SK-N-SH (cell line): ENCODE measurements around the gene CNIH2. TPM values are rescaled to one million over a fixed set of nuclear protein-coding genes. Genes with fewer than 3 reads are reported as not detected.

Experiments used
- CTCF ChIA-PET: fragments of 300-600, 350-600 bp; formaldehyde crosslinking; extraction: SDS; loops from one replicate; lab custom pipeline; 2021; lab: Yijun Ruan, JAX
- POLR2A ChIA-PET: fragments of 350-600 bp; sonication (Branson Sonifier 250); formaldehyde crosslinking; extraction: SDS; loops from one replicate; lab custom pipeline; 2020; ENCODE audit warnings: antibody characterized with exemption, inconsistent platforms; lab: Yijun Ruan, JAX
- DNase-seq: peaks from one replicate; pipeline ENCODE4 v3.0.0; 2012
- H2AFZ ChIP-seq: fragments of 200-600 bp; sonication (generic); 2 replicates; pipeline ENCODE4 v1.8.1; 2016; ENCODE audit warnings: antibody characterized with exemption, mild to moderate bottlenecking, low read depth
- H3F3A ChIP-seq: fragments of 200-600 bp; sonication (generic); replicated peaks from 2 replicates; pipeline ENCODE3; 2016; ENCODE audit warnings: antibody characterized with exemption, mild to moderate bottlenecking; ENCODE audit not compliant: insufficient read depth
- H3K27ac ChIP-seq, 2 experiments: fragments of 200-500 bp in 1 of 2; fragments of 200-600 bp in 1 of 2; sonication (Bioruptor generic) in 1 of 2; sonication (generic), shearing (Covaris generic) in 1 of 2; 2 replicates each; pipeline versions ENCODE4 v1.5.1 to v1.6.1; 2014 to 2016; ENCODE audit warnings: low read depth in 2 of 2, inconsistent platforms in 1 of 2, low read length in 1 of 2, mild to moderate bottlenecking in 1 of 2, mixed read lengths in 1 of 2
- H3K27me3 ChIP-seq: fragments of 200-600 bp; sonication (generic), shearing (Covaris generic); 2 replicates; pipeline ENCODE4 v1.6.1; 2016; ENCODE audit warnings: mixed run types; ENCODE audit not compliant: insufficient read depth
- H3K36me3 ChIP-seq, 2 experiments: fragments of 200-500 bp in 1 of 2; fragments of 200-600 bp in 1 of 2; sonication (Bioruptor generic) in 1 of 2; sonication (generic) in 1 of 2; replicated peaks in 1 of 2; 2 replicates each; pipeline versions ENCODE3 to v1.5.1; 2014 to 2016; ENCODE audit warnings: low read length in 1 of 2, mild to moderate bottlenecking in 1 of 2; ENCODE audit not compliant: insufficient read depth in 2 of 2, control insufficient read depth in 1 of 2
- H3K4me1 ChIP-seq, 2 experiments: fragments of 200-500 bp in 1 of 2; fragments of 200-600 bp in 1 of 2; sonication (Bioruptor generic) in 1 of 2; sonication (generic), shearing (Covaris generic) in 1 of 2; 2 replicates each; pipeline versions ENCODE4 v1.5.1 to v1.6.1; 2014 to 2016; ENCODE audit warnings: low read depth in 1 of 2, low read length in 1 of 2, mixed run types in 1 of 2; ENCODE audit not compliant: insufficient read depth in 2 of 2, control insufficient read depth in 1 of 2
- H3K4me2 ChIP-seq: fragments of 200-600 bp; sonication (generic), shearing (Covaris generic); 2 replicates; pipeline ENCODE4 v1.6.1; 2017; ENCODE audit warnings: mixed run types
- H3K4me3 ChIP-seq, 2 experiments: fragments of 200-500 bp in 1 of 2; fragments of 200-600 bp in 1 of 2; sonication (Bioruptor generic) in 1 of 2; sonication (generic), shearing (Covaris generic) in 1 of 2; 2 replicates each; pipeline versions ENCODE4 v1.5.1 to v1.8.1; 2014 to 2016; ENCODE audit warnings: low read depth in 2 of 2, inconsistent platforms in 1 of 2, low read length in 1 of 2, mild to moderate bottlenecking in 1 of 2, mixed read lengths in 1 of 2, moderate library complexity in 1 of 2
- H3K79me2 ChIP-seq: fragments of 200-600 bp; sonication (generic); 2 replicates; pipeline ENCODE4 v1.8.1; 2017; ENCODE audit warnings: mild to moderate bottlenecking; ENCODE audit not compliant: insufficient read depth
- H3K9ac ChIP-seq: fragments of 200-600 bp; sonication (generic); 2 replicates; pipeline ENCODE4 v1.6.1; 2017; ENCODE audit warnings: mixed run types
- H3K9me2 ChIP-seq: fragments of 200-600 bp; sonication (generic); 2 replicates; pipeline ENCODE4 v1.6.1; 2017; ENCODE audit warnings: mixed run types
- H3K9me3 ChIP-seq: fragments of 200-600 bp; sonication (generic); 2 replicates; pipeline ENCODE4 v1.6.1; 2017; ENCODE audit warnings: mixed run types, mild to moderate bottlenecking, moderate library complexity
- H4K20me1 ChIP-seq: fragments of 200-600 bp; sonication (generic); 2 replicates; pipeline ENCODE4 v1.6.1; 2017; ENCODE audit warnings: mild to moderate bottlenecking, mixed run types; ENCODE audit not compliant: insufficient read depth
- CHD2 ChIP-seq: fragments of 150-350 bp; IDR thresholded peaks from 2 replicates; pipeline ENCODE4 v1.6.1; 2018; ENCODE audit warnings: low read length; ENCODE audit not compliant: partially characterized antibody
- EP300 ChIP-seq, 2 experiments: IDR thresholded peaks; 2 replicates each; pipeline versions ENCODE4 v1.4.0 to v1.6.1; 2012; ENCODE audit warnings: borderline replicate concordance in 1 of 2, low read depth in 1 of 2, low read length in 1 of 2
- EZH2phosphoT487 ChIP-seq: fragments of 200-600 bp; sonication (generic); IDR thresholded peaks from 2 replicates; pipeline ENCODE4 v1.6.1; 2017; ENCODE audit warnings: low read depth, mixed run types, mild to moderate bottlenecking, antibody characterized with exemption, moderate library complexity, borderline replicate concordance
- FOXM1 ChIP-seq: IDR thresholded peaks from 2 replicates; pipeline ENCODE4 v1.4.0; 2012; ENCODE audit warnings: low read depth, mild to moderate bottlenecking
- GABPA ChIP-seq: IDR thresholded peaks from 2 replicates; pipeline ENCODE4 v1.4.0; 2012; ENCODE audit warnings: low read depth, mild to moderate bottlenecking
- GATA2 ChIP-seq: sonication (generic); formaldehyde crosslinking; IDR thresholded peaks from 2 replicates; pipeline ENCODE4 v1.5.0; 2020; ENCODE audit warnings: mild to moderate bottlenecking, missing genetic modification reagents
- NFIC ChIP-seq: IDR thresholded peaks from 2 replicates; pipeline ENCODE4 v1.4.0; 2012; ENCODE audit warnings: borderline replicate concordance
- POLR2AphosphoS5 ChIP-seq: IDR thresholded peaks from 2 replicates; pipeline ENCODE4 v1.6.1; 2012; ENCODE audit warnings: low read depth, low read length
- RAD21 ChIP-seq: IDR thresholded peaks from 2 replicates; pipeline ENCODE4 v1.6.1; 2012; ENCODE audit warnings: mild to moderate bottlenecking, low read length
- RCOR1 ChIP-seq: fragments of 150-350 bp; IDR thresholded peaks from 2 replicates; pipeline ENCODE4 v1.6.1; 2017; ENCODE audit warnings: antibody characterized with exemption, low read length
- RFX5 ChIP-seq: IDR thresholded peaks from 2 replicates; pipeline ENCODE4 v1.6.1; 2012; ENCODE audit warnings: mild to moderate bottlenecking, improper control_type of control experiment, low read length
- SMC3 ChIP-seq: IDR thresholded peaks from 2 replicates; pipeline ENCODE4 v1.6.1; 2012; ENCODE audit warnings: low read depth, low read length, improper control_type of control experiment
- TCF12 ChIP-seq: IDR thresholded peaks from 2 replicates; pipeline ENCODE4 v1.4.0; 2012
- YY1 ChIP-seq: IDR thresholded peaks from 2 replicates; pipeline ENCODE4 v1.4.0; 2012; ENCODE audit warnings: low read depth, mild to moderate bottlenecking
- ZBTB33 ChIP-seq: IDR thresholded peaks from 2 replicates; pipeline ENCODE4 v1.4.0; 2012; ENCODE audit warnings: low read depth, borderline replicate concordance
- WGBS: methylation state at CpG from one replicate; pipeline ENCODE4 v1.1.6; 2017; ENCODE audit warnings: low lambda C conversion rate; 5-methylcytosine and 5-hydroxymethylcytosine counted together
- polyA plus RNA-seq, 3 experiments: library from polyadenylated mRNA; depleted of rRNA; stranded (reverse); fragments of >200 nt; gene quantifications; 2 replicates each; pipeline ENCODE4 v1.2.3, GENCODE V29; 2012
- TF ChIP-seq, protein P1 (sequence below): fragments of 150-350 bp; IDR thresholded peaks from 2 replicates; pipeline ENCODE4 v1.6.1; 2017; ENCODE audit warnings: antibody characterized with exemption, low read length, low read depth, borderline replicate concordance
- TF ChIP-seq, protein P2 (sequence below): fragments of 150-350 bp; IDR thresholded peaks from 2 replicates; pipeline ENCODE4 v1.6.1; 2016; ENCODE audit warnings: mild to moderate bottlenecking, low read depth, low read length
- TF ChIP-seq, protein P3 (sequence below): IDR thresholded peaks from 2 replicates; pipeline ENCODE4 v1.4.0; 2012; ENCODE audit warnings: low read depth
- TF ChIP-seq, protein P4 (sequence below): IDR thresholded peaks from 2 replicates; pipeline ENCODE4; 2012

The CNIH2 gene
- polyA plus RNA-seq, 1 of the 3 experiments (the other 2 are of a cell fraction) = 11.8 TPM

DNA sequence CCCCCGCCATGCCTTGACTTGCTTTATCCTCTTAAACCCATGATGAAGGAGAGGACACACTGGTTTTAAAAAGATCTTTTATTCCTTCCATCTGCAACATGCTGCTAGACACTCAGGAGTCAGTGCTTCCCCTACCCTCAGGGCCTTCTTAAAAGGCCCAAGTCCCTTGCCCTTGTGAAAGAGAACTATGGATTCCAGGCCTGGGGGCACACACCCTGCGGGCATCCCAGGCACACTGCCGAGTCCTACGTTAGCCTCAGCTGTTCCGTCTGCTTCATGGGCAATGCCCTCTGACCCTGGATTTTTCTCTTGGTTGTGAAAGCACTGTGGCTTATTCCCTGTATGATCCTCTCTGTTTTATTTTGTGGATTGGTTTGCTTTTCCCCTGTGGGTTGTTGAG is 44.7 kb upstream of the CNIH2 start:
- no peak overlapping the region for H2AFZ ChIP-seq
- no peaks in the 10 kb centered on the region for H3K9me2 ChIP-seq
- no peaks in the 10 kb centered on the region for H3F3A ChIP-seq
- no peaks in the 10 kb centered on the region for H3K4me1 ChIP-seq
- H3K79me2 ChIP-seq = no peaks in the 10 kb centered on the region
- WGBS = 100% methylated on average over 5 of the region's 5 CpGs
- no peaks in the 10 kb centered on the region for H3K9me3 ChIP-seq
- H3K4me2 ChIP-seq = no peak overlapping the region
- no peak overlapping the region for H3K4me3 ChIP-seq
- TF ChIP-seq, protein P1, sequence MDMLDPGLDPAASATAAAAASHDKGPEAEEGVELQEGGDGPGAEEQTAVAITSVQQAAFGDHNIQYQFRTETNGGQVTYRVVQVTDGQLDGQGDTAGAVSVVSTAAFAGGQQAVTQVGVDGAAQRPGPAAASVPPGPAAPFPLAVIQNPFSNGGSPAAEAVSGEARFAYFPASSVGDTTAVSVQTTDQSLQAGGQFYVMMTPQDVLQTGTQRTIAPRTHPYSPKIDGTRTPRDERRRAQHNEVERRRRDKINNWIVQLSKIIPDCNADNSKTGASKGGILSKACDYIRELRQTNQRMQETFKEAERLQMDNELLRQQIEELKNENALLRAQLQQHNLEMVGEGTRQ = no peak
- no peak for TF ChIP-seq RFX5
- no peak for TF ChIP-seq GABPA
- TF ChIP-seq CHD2 = no peak
- TF ChIP-seq FOXM1 = no peak
- no peak for TF ChIP-seq EP300 (IDR thresholded peaks at IDR 0.05; ENCODE audit: borderline replicate concordance in 1 of 2, low read depth in 1 of 2, low read length in 1 of 2)
- TF ChIP-seq, protein P2, sequence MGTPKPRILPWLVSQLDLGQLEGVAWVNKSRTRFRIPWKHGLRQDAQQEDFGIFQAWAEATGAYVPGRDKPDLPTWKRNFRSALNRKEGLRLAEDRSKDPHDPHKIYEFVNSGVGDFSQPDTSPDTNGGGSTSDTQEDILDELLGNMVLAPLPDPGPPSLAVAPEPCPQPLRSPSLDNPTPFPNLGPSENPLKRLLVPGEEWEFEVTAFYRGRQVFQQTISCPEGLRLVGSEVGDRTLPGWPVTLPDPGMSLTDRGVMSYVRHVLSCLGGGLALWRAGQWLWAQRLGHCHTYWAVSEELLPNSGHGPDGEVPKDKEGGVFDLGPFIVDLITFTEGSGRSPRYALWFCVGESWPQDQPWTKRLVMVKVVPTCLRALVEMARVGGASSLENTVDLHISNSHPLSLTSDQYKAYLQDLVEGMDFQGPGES = no peak
- TF ChIP-seq RAD21 = no peak
- TF ChIP-seq EZH2phosphoT487 = no peak
- TF ChIP-seq RCOR1 = no peak
- TF ChIP-seq, protein P3, sequence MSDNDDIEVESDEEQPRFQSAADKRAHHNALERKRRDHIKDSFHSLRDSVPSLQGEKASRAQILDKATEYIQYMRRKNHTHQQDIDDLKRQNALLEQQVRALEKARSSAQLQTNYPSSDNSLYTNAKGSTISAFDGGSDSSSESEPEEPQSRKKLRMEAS = no peak
- no peak for TF ChIP-seq POLR2AphosphoS5
- TF ChIP-seq ZBTB33 = no peak
- TF ChIP-seq TCF12 = no peak
- no peak for TF ChIP-seq NFIC
- no peak for TF ChIP-seq YY1
- TF ChIP-seq, protein P4, sequence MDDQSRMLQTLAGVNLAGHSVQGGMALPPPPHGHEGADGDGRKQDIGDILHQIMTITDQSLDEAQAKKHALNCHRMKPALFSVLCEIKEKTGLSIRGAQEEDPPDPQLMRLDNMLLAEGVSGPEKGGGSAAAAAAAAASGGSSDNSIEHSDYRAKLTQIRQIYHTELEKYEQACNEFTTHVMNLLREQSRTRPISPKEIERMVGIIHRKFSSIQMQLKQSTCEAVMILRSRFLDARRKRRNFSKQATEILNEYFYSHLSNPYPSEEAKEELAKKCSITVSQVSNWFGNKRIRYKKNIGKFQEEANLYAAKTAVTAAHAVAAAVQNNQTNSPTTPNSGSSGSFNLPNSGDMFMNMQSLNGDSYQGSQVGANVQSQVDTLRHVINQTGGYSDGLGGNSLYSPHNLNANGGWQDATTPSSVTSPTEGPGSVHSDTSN = no peak
- TF ChIP-seq GATA2 (CRISPR knock-in tag) = no peak
- TF ChIP-seq SMC3 = no peak
- ChIA-PET POLR2A (no interaction called here), CTCF (interaction anchor here (0.6 to 2.1 kb wide), 3 partner anchors 9 to 23 kb away, joined by 3 to 12 read pairs (median 3); no protein-coding TSS in a partner anchor)
- H4K20me1 ChIP-seq = no peaks in the 10 kb centered on the region
- H3K9ac ChIP-seq = no peak overlapping the region
- H3K36me3 ChIP-seq = peaks cover 22 to 80% of the 10 kb centered on the region in 2 experiments
- H3K27me3 ChIP-seq = no peaks in the 10 kb centered on the region
- no peak for DNase-seq
- no peak overlapping the region for H3K27ac ChIP-seq
